Dedifferentiated amniotic fluid mesenchymal stem cell (primary cell): Measurements from ENCODE around the gene SCNN1B.
"Not testable (repeated sequence)": the region's sequence is repeated elsewhere in the genome, so short reads cannot be mapped to it uniquely, and the experiment has no call there.

Experiments used
- DNase-seq: peaks from one replicate; pipeline ENCODE4 v3.0.0-alpha.2; 2016; ENCODE audit errors: extremely low spot score

The SCNN1B gene

GRCh38 chr16:23288726-23289512, 13.2 kb upstream of the SCNN1B start:
- no peak for DNase-seq

- DNase-seq = no peak
Measured at GRCh38 chr16:23290189-23291062, 11.7 kb upstream of the SCNN1B start.

- no peak for DNase-seq
Measured at GRCh38 chr16:23293016-23293415, 9.1 kb upstream of the SCNN1B start.

- no peak for DNase-seq
Measured at GRCh38 chr16:23294260-23294659, 7.8 kb upstream of the SCNN1B start.

- DNase-seq = no peak
Measured at GRCh38 chr16:23296994-23297393, 5.1 kb upstream of the SCNN1B start.

- DNase-seq = no peak
Measured at GRCh38 chr16:23298290-23298915, 3.7 kb upstream of the SCNN1B start.

- DNase-seq = not testable (repeated sequence)
Measured at GRCh38 chr16:23299815-23300214, 2.3 kb upstream of the SCNN1B start.

GRCh38 chr16:23301251-23302044, 654 bp upstream of the SCNN1B start:
- no peak for DNase-seq

- DNase-seq = no peak
Measured at GRCh38 chr16:23303685-23304084, 1.6 kb downstream of the SCNN1B start.

- no peak for DNase-seq
Measured at GRCh38 chr16:23304620-23305019, 2.5 kb downstream of the SCNN1B start.

- no peak for DNase-seq
Measured at GRCh38 chr16:23306199-23307100, 4.3 kb downstream of the SCNN1B start.

- DNase-seq = no peak
Measured at GRCh38 chr16:23310217-23310616, 8.1 kb downstream of the SCNN1B start.

- no peak for DNase-seq
Measured at GRCh38 chr16:23310744-23311143, 8.6 kb downstream of the SCNN1B start.

GRCh38 chr16:23316232-23316631, 14.1 kb downstream of the SCNN1B start:
- no peak for DNase-seq

- no peak for DNase-seq
Measured at GRCh38 chr16:23316634-23317265, 14.6 kb downstream of the SCNN1B start.

GRCh38 chr16:23317266-23317661, 15.2 kb downstream of the SCNN1B start:
- DNase-seq = no peak

- DNase-seq = no peak
Measured at GRCh38 chr16:23317751-23318150, 15.6 kb downstream of the SCNN1B start.

GRCh38 chr16:23318639-23319038, 16.5 kb downstream of the SCNN1B start:
- no peak for DNase-seq

GRCh38 chr16:23319861-23320615, 17.9 kb downstream of the SCNN1B start:
- DNase-seq = no peak
